ENCODE data around the gene PMCH. TPM values are rescaled to one million over a fixed set of nuclear protein-coding genes. Genes with fewer than 3 reads are reported as not detected.

PMCH gene
- total RNA-seq, 1 experiment from 2014 or later = not detected

- Histone ChIP-seq H3K36me3 (ENCODE audit: control insufficient read depth, insufficient read depth, low read length) (no peaks in the 10 kb centered on the region), H3K4me3 (ENCODE audit: low read depth, low read length) (no peak overlapping the region), H3K9me3 (0 out of 2 replicates have a peak, but pooled peaks cover 2% of the 10 kb centered on the region), H3K4me1 (no peaks in the 10 kb centered on the region), H3K27me3 (replicated peaks; ENCODE audit: control insufficient read depth, insufficient read depth, low read length) (no peaks in the 10 kb centered on the region)
- TF ChIP-seq CTCF (IDR thresholded peaks at IDR 0.05; ENCODE audit: insufficient read depth in 1 of 2, low read depth in 1 of 2, low read length in 1 of 2, severe bottlenecking in 1 of 2, unreplicated experiment in 1 of 2) = no peak
- no peak overlapping the region for H3K27ac Mint-ChIP-seq (ENCODE audit: unreplicated experiment)
- ChIA-PET POLR2A (no interaction called here), CTCF (no interaction called here)
- H3K27me3 Mint-ChIP-seq (ENCODE audit: insufficient read depth, unreplicated experiment) = peaks cover 6% of the 10 kb centered on the region
- no peaks in the 10 kb centered on the region for H3K4me1 Mint-ChIP-seq (ENCODE audit: low read depth, unreplicated experiment)
- BruUV-seq (replicated peaks) = no TSS peak
- H3K4me3 Mint-ChIP-seq (ENCODE audit: unreplicated experiment) = no peak overlapping the region
- intact Hi-C loops (cut with micrococcal nuclease; ENCODE audit: unreplicated experiment) = no loop called here
- no peaks in the 10 kb centered on the region for H3K36me3 Mint-ChIP-seq (ENCODE audit: insufficient read depth, unreplicated experiment)
- DNase-seq = no peak
- H3K9me3 Mint-ChIP-seq (ENCODE audit: unreplicated experiment) = peaks cover 4% of the 10 kb centered on the region
These were observed 34.8 kb upstream of the PMCH start for GRCh38 chr12:102232446-102232845.

- Histone ChIP-seq H3K36me3 (ENCODE audit: control insufficient read depth, insufficient read depth, low read length) (no peaks in the 10 kb centered on the region), H3K9me3 (0 out of 2 replicates have a peak, but pooled peaks cover 2% of the 10 kb centered on the region), H3K4me3 (ENCODE audit: low read depth, low read length) (no peak overlapping the region), H3K4me1 (no peaks in the 10 kb centered on the region), H3K27me3 (replicated peaks; ENCODE audit: control insufficient read depth, insufficient read depth, low read length) (no peaks in the 10 kb centered on the region)
- H3K27me3 Mint-ChIP-seq (ENCODE audit: insufficient read depth, unreplicated experiment) = peaks cover 6% of the 10 kb centered on the region
- H3K4me1 Mint-ChIP-seq (ENCODE audit: low read depth, unreplicated experiment) = no peaks in the 10 kb centered on the region
- no TSS peak for BruUV-seq (replicated peaks)
- DNase-seq = no peak
- ChIA-PET CTCF (no interaction called here), POLR2A (no interaction called here)
- no peak overlapping the region for H3K4me3 Mint-ChIP-seq (ENCODE audit: unreplicated experiment)
- H3K36me3 Mint-ChIP-seq (ENCODE audit: insufficient read depth, unreplicated experiment) = no peaks in the 10 kb centered on the region
- no peak for TF ChIP-seq CTCF (IDR thresholded peaks at IDR 0.05; ENCODE audit: insufficient read depth in 1 of 2, low read depth in 1 of 2, low read length in 1 of 2, severe bottlenecking in 1 of 2, unreplicated experiment in 1 of 2)
- H3K9me3 Mint-ChIP-seq (ENCODE audit: unreplicated experiment) = no peaks in the 10 kb centered on the region
- H3K27ac Mint-ChIP-seq (ENCODE audit: unreplicated experiment) = no peak overlapping the region
- intact Hi-C loops (cut with micrococcal nuclease; ENCODE audit: unreplicated experiment) = no loop called here
These were observed 34.4 kb upstream of the PMCH start for GRCh38 chr12:102232036-102232435.

GRCh38 chr12:102227954-102228353 lies 30.3 kb upstream of the PMCH start:
- ChIA-PET POLR2A (no interaction called here), CTCF (no interaction called here)
- H3K4me3 Mint-ChIP-seq (ENCODE audit: unreplicated experiment) = no peak overlapping the region
- no peaks in the 10 kb centered on the region for H3K36me3 ChIP-seq (ENCODE audit: control insufficient read depth, insufficient read depth, low read length)
- H3K27me3 Mint-ChIP-seq (ENCODE audit: insufficient read depth, unreplicated experiment) = no peaks in the 10 kb centered on the region
- no peaks in the 10 kb centered on the region for H3K27me3 ChIP-seq (replicated peaks; ENCODE audit: control insufficient read depth, insufficient read depth, low read length)
- no peak overlapping the region for H3K4me3 ChIP-seq (ENCODE audit: low read depth, low read length)
- no peaks in the 10 kb centered on the region for H3K9me3 Mint-ChIP-seq (ENCODE audit: unreplicated experiment)
- H3K36me3 Mint-ChIP-seq (ENCODE audit: insufficient read depth, unreplicated experiment) = no peaks in the 10 kb centered on the region
- no peaks in the 10 kb centered on the region for H3K4me1 Mint-ChIP-seq (ENCODE audit: low read depth, unreplicated experiment)
- no peaks in the 10 kb centered on the region for H3K4me1 ChIP-seq
- BruUV-seq (replicated peaks) = no TSS peak
- intact Hi-C loops (cut with micrococcal nuclease; ENCODE audit: unreplicated experiment) = no loop called here
- H3K9me3 ChIP-seq = no peaks in the 10 kb centered on the region
- no peak for TF ChIP-seq CTCF (IDR thresholded peaks at IDR 0.05; ENCODE audit: insufficient read depth in 1 of 2, low read depth in 1 of 2, low read length in 1 of 2, severe bottlenecking in 1 of 2, unreplicated experiment in 1 of 2)
- no peak overlapping the region for H3K27ac Mint-ChIP-seq (ENCODE audit: unreplicated experiment)
- DNase-seq = no peak
